HG03066 (cell line): ENCODE measurements around the gene TUBB.
"Not testable (repeated sequence)": the region's sequence is repeated elsewhere in the genome, so short reads cannot be mapped to it uniquely, and the experiment has no call there.

Experiments used
- ATAC-seq: cut with Tn5 transposase; IDR thresholded peaks from one replicate; pipeline ENCODE4 v1.9.1; 2021; ENCODE audit warnings: low read depth; ENCODE audit not compliant: unreplicated experiment

The TUBB gene

GRCh38 chr6:30756405-30757003, 36.4 kb downstream of the TUBB start:
- ATAC-seq, result not testable (repeated sequence)

GRCh38 chr6:30757261-30757904, 37.2 kb downstream of the TUBB start:
- ATAC-seq, result no peak

- ATAC-seq, result no peak
Measured at GRCh38 chr6:30759575-30760239, 39.6 kb downstream of the TUBB start.

- ATAC-seq, result no peak
Measured at GRCh38 chr6:30760549-30760948, 40.4 kb downstream of the TUBB start.

DNA sequence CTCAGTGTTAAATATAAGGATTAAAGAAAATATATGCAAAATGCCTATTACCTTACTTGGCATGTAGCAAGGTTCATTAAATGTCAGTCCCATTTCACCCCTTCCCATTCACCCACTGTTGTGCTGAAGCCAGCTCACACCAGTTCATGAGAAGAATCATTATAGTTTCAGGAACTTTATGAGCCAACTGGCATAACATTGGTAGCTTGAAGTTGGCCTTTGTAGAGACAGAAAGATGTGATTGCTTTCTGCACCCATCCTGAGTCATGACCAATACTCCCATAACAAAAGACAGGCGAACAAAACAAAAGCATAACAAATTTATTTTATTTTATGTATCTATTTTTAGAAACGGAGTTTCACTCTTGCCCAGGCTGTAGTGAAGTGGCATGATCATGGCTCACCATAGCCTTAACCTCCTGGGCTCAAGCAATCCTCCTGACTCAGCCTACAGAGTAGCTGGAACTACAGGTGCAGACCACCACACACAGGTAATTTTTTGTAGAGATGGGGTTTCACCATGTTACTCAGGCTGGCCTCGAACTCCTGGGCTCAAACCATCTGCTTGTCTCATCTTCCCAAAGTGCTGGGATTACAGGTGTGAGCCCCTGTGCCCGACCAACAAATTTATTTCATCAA, 41.8 kb downstream of the TUBB start:
- ATAC-seq, result no peak

DNA sequence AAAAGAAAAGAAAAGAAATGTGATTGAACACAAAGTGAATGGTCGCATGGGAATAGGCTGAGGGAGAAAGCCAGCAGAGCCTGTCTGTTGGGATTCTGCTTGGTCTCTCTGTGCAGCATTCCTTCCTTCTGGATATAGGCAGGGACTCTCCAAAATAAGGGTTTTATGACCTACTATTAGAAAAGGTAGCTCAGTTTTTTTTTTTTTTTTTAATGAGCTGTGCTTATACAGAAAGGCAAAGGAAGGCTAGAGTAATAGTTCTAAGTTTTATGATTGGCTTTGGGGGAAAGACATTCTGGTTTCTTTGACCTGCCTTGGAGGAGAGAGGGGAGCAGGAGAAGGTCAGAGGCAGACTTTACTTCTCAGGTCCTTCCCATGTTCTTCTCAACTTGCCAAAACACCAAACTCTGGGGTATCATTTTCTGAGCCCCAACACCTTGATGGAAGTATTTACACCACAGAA, 43.0 kb downstream of the TUBB start:
- no peak for ATAC-seq

- ATAC-seq, result no peak
Measured at GRCh38 chr6:30763618-30764489, 43.7 kb downstream of the TUBB start.

DNA sequence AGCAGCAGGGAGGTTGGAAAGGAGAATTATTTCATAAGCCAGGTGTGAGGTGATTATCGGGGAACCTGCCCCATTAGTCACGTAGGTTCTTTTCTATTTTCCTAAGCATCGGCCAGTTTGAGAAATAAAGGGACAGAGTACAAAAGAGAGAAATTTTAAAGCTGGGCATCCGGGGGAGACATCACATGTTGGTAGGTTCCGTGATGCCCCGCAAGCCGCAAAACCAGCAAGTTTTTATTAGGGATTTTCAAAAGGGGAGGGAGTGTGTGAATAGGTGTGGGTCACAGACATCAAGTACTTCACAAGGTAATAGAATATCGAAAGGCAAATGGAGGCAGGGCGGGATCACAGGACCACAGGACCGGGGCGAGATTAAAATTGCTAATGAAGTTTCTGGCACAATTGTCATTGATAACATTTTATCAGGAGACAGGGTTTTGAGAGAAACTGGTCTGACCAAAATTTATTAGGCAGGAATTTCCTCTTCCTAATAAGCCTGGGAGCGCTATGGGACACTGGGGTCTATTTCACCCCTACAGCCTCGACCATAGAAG, 44.4 kb downstream of the TUBB start:
- not testable (repeated sequence) for ATAC-seq

- ATAC-seq, result not testable (repeated sequence)
Measured at GRCh38 chr6:30765495-30765894, 45.3 kb downstream of the TUBB start.

GRCh38 chr6:30766461-30767157, 46.5 kb downstream of the TUBB start:
- no peak for ATAC-seq

DNA sequence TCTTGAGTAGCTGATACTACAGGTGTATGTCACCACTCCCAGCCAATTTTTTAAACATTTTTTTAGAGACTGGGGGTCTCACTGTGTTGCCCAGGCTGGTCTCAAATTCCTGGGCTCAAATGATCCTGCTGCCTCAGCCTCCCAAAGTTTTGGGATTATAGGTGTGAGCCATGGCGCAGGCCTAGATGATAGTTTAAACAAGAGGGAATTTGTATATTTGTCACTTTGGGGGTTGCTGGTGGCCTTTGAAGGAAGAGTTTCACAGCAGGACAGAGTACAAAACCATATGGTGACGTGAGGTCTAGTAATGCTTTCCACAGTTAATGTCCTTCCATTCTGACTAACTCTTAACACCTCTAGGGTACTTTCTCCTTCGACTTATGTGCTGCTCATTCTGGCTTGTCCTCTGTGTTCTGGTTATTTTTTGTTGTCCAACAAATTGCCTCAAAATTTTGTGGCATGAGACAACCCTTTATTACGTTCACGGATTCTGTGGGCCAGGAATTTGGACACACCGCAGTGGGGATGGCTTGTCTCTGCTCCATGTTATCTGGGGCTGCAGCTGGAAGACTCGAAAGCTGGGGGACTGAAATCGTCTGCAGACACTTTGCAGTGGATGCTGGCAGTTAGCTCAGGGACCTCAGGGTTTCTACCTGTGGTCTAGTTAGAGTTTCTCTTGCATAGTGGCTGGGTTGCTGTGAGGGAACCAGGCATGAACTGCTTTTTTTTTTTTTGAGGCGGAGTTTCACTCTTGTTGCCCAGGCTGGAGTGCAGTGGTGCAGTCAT, 47.2 kb downstream of the TUBB start:
- no peak for ATAC-seq

GRCh38 chr6:30767944-30768301, 47.8 kb downstream of the TUBB start:
- no peak for ATAC-seq

- no peak for ATAC-seq
Measured at GRCh38 chr6:30768634-30769087, 48.5 kb downstream of the TUBB start.

- no peak for ATAC-seq
Measured at GRCh38 chr6:30769088-30769852, 49.1 kb downstream of the TUBB start.

GRCh38 chr6:30769853-30770524, 49.8 kb downstream of the TUBB start:
- no peak for ATAC-seq

DNA sequence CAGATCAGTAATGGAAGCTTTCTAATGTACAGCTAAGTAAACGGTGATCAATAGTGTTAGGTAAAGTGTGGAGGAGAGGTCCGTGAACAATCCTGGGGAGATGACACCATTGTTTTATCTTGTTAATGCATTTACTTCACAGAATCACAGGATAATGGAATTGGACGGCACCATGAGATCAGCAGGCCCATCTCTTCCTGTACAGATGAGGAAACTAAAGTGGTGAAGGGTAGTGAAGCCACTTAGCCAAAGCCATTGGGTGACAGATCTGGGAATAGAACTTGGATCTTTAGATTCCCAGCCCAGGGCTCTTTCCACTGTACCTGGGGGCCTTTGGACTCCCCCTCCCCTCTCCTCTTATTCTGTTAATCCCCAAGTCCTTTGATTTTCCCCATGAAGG, 50.4 kb downstream of the TUBB start:
- no peak for ATAC-seq

DNA sequence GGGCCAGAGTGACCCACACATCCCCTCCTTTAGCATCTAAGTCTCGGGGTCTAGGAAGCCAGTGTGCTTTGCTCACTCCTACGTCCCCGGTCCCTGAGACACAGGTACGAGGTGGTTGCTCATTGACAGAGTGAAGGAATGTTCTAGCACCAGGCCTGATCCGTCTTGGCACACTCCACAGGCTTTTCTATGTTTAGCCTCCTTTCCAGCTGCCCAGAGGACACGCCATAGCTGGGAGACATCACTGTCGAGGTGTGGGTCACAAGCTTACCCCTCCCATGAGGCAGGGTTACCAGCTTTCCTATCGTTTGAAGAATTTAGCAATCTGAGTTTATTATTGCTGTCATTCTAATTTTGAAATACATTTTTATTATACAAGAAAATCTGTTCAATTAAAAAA, 54.5 kb downstream of the TUBB start:
- ATAC-seq, result no peak
